HG03442 (cell line): ENCODE data around the gene ATRAID.
"Not testable (repeated sequence)": the region's sequence is repeated elsewhere in the genome, so short reads cannot be mapped to it uniquely, and the experiment has no call there.

Experiments used
- ATAC-seq: cut with Tn5 transposase; IDR thresholded peaks from one replicate; pipeline ENCODE4 v1.9.1; 2021; ENCODE audit warnings: mild to moderate bottlenecking, moderate library complexity; ENCODE audit not compliant: unreplicated experiment

Gene ATRAID

GRCh38 chr2:27191070-27191829, 20.6 kb upstream of the ATRAID start:
- no peak for ATAC-seq

GRCh38 chr2:27194538-27195354, 17.1 kb upstream of the ATRAID start:
- ATAC-seq = no peak

GRCh38 chr2:27195799-27196198, 16.0 kb upstream of the ATRAID start:
- ATAC-seq = not testable (repeated sequence)

- ATAC-seq = not testable (repeated sequence)
Observed at GRCh38 chr2:27198068-27198467, 13.8 kb upstream of the ATRAID start.

GRCh38 chr2:27198627-27199026, 13.2 kb upstream of the ATRAID start:
- no peak for ATAC-seq

GRCh38 chr2:27199241-27199640, 12.6 kb upstream of the ATRAID start:
- no peak for ATAC-seq

- no peak for ATAC-seq
Observed at GRCh38 chr2:27201675-27202074, 10.2 kb upstream of the ATRAID start.

- ATAC-seq = no peak
Observed at GRCh38 chr2:27202854-27203253, 9.0 kb upstream of the ATRAID start.

- ATAC-seq = no peak
Observed at GRCh38 chr2:27203741-27204140, 8.1 kb upstream of the ATRAID start.

- no peak for ATAC-seq
Observed at GRCh38 chr2:27204566-27204965, 7.3 kb upstream of the ATRAID start.

- ATAC-seq = no peak
Observed at GRCh38 chr2:27205206-27205605, 6.6 kb upstream of the ATRAID start.

- ATAC-seq = no peak
Observed at GRCh38 chr2:27206346-27206745, 5.5 kb upstream of the ATRAID start.

GRCh38 chr2:27208486-27209050, 3.3 kb upstream of the ATRAID start:
- ATAC-seq = no peak

- ATAC-seq = no peak
Observed at GRCh38 chr2:27209621-27210401, 2.0 kb upstream of the ATRAID start.

GRCh38 chr2:27211241-27211942, 449 bp upstream of the ATRAID start:
- ATAC-seq = peak; percentile 8

- ATAC-seq = no peak
Observed at GRCh38 chr2:27212626-27213471, 1.0 kb downstream of the ATRAID start.

GRCh38 chr2:27214941-27215340, 3.1 kb downstream of the ATRAID start:
- no peak for ATAC-seq

GRCh38 chr2:27216416-27217137, 4.7 kb downstream of the ATRAID start:
- ATAC-seq = no peak
